Bone marrow (tissue), 2 donors: Measurements from ENCODE around the gene MTERF4.

Source experiments
- DNase-seq, 2 donors: peaks; one replicate each; lab custom pipeline; 2025; lab: John Stamatoyannopoulos, UW

Gene MTERF4

DNA sequence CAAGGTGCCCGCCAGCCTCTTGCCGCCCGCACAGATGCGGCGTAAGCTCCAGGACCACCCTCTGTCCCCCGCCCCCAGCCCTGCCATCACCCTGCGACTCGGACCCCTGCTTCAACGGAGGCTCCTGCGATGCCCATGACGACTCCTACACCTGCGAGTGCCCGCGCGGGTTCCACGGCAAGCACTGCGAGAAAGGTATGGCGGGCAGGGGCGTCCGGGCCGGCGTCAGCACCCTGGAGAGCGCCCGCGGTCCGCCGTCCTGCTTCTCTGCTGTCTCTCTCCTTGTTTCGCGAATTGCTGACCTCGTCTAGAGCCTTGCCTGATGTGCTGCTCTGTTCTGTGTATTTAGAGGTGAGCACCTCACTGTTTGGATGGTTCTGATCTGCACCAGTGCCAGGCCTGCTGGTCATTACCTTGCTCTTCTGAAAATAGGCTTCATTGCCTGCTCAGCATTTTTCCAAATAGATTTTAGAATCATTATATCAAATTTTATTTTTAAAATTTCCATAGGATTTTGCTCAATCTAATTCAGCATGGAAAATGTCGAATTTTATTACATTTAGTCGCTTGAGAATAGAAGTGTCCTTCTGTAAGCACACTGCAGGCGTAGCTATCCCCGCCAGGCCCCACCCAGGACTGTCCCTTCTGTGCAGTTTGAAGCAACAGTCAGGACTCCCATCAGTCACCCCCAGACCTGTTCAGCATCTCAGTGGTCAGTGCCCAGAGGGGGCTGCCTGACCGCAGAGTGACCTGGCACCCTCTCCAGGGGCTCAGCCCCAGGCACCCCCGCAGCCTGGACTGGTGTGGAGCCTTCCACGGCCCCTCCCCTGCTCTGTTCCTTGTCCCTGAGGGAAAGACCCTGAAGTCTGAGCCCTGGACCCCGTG lies 52.1 kb downstream of the MTERF4 start:
- DNase-seq = no peak

DNA sequence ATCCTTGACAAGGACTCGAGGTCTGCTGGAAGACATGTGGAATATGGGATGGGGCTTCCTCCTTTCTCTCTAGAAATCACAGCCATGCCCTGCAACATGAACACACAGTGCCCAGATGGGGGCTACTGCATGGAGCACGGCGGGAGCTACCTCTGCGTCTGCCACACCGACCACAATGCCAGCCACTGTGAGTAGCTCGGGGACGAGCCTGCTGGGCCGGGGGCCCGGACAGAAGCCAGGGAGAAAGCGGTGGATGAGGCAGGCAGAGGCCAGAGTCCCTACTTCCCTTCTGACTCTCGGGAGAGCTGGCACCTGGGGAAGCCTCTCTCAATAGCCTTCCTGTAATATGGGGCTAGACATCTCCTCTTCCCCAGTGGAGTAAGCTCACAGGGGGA lies 53.1 kb downstream of the MTERF4 start:
- DNase-seq = no peak

DNA sequence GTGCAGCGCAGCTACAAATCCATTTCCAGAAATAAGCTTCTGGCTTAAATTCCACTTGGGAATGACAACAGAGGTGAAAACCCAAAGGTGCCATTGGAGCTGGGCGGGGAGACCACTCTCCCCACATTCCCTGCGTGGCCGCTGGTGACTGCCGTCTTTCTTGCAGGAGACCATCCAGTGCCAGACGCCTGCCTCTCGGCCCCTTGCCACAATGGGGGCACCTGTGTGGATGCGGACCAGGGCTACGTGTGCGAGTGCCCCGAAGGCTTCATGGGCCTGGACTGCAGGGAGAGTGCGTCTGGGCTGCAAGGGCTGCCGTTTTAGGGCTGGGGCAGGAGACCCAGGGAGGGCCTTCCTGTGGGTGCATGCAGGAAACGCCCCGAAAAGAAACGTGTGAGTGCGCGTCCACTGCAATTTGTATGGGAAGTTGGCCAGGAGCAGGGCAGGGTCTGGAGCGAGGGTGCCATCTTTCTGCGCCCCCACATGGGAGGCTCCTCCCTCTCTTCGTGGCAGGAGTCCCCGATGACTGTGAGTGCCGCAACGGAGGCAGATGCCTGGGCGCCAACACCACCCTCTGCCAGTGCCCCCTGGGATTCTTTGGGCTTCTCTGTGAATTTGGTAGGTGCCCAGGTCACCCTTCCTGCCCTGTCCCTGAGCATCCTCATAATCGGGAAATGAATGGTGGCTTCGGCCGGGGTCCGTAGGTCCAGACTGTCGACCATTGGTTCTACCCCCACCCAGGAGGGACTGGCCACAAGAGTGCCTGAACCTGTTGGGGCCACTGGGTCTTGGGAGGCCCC lies 53.7 kb downstream of the MTERF4 start:
- DNase-seq = no peak

- no peak for DNase-seq
Observed at GRCh38 chr2:241047253-241048010, 54.7 kb downstream of the MTERF4 start.
